Left ventricle myocardium superior (tissue), 1 donor: Measurements from ENCODE around the gene GNL2. TPM values are rescaled to one million over a fixed set of nuclear protein-coding genes. Genes with fewer than 3 reads are reported as not detected.
A peak's percentile ranks its signal among the peaks of the same experiment; 100 is the strongest.

Experiments
- ATAC-seq: fragments of 200-7000 bp; cut with Tn5 transposase; one replicate; pipeline ENCODE4 v1.9.1; 2020; ENCODE audit warnings: mild to moderate bottlenecking, moderate library complexity
- DNase-seq: peaks from one replicate; pipeline ENCODE4 v3.0.0-alpha.2; 2020
- intact Hi-C: fragments of 100-400 bp; cut with micrococcal nuclease; formaldehyde crosslinking; loops from one replicate; pipeline ENCODE4 v1.11.0; 2022
- long read RNA-seq: library from polyadenylated mRNA; unstranded; transcript quantifications from one replicate; pipeline ENCODE4 v2.0.0, GENCODE V29; 2021
- total RNA-seq: library from RNA; stranded (reverse); fragmentation: NEBNext Ultra II Directional; extraction: Animal tissue kit (Norgen Biotek cat#: 25700); gene quantifications from one replicate; pipeline ENCODE4 v1.2.1, GENCODE V29; 2021
- donor health status: DM: no; HTN: yes; CAD: no; lungs with severe emphysema.

GNL2 gene
- total RNA-seq: 22.1 TPM
- long read RNA-seq, transcript GNL2-201 (16 exons, 2,334 nt): major isoform, 21 of 26 reads
- long read RNA-seq, partial matches to known transcripts: 3 of 26 reads
- long read RNA-seq, other reads (novel, unspliced or antisense): 2 of 26 reads

GRCh38 chr1:37595440-37596181 is at the start of gene GNL2:
Gene GNL2 (minus strand): TSS chr1:37595937. CDS start chr1:37595822, 115 bp downstream.
- peak; percentile 100 for ATAC-seq
- intact Hi-C loops: no loop called here
- peak; percentile 99 for DNase-seq

DNA sequence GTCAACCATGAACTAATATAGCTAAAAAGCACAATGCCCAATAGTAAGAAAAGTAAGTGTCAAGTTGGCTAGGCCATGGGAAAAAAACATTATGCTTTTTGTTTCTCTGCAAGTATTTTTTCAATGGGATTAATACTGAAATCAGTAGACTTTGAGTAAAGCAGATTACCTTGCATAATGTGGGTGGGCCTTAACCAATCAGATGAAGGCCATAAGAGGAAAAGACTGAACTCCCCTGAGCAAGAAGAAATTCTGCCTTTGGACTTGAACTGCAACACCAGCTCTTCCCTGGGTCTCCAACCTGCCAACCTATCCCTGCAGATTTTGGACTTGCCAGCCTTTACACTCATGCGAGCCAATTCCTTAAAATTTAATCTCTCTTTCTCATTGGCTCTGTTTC is 45.3 kb upstream of the GNL2 start:
- DNase-seq (no peak), ATAC-seq (no peak)
- intact Hi-C loops: no loop called here

DNA sequence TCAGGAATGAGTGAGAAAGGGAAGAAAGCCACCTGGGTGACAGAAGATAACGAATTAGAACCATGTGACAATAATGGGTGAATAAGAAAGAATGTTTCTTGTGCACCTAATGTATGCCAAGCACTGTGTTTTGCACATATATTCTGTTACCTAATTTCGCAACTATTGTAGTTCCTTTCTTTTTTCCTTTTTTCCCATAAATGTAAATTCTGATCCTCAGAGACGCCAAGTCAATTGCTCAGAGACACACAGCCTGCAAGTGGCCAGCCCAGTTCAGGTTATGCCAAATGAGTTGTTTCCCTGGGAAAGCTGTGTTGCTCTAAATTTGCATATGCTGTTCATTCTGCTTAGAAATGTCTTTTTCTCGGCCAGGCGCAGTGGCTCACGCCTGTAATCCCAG is 40.7 kb upstream of the GNL2 start:
- intact Hi-C loops: no loop called here
- DNase-seq: no peak
- no peak for ATAC-seq

DNA sequence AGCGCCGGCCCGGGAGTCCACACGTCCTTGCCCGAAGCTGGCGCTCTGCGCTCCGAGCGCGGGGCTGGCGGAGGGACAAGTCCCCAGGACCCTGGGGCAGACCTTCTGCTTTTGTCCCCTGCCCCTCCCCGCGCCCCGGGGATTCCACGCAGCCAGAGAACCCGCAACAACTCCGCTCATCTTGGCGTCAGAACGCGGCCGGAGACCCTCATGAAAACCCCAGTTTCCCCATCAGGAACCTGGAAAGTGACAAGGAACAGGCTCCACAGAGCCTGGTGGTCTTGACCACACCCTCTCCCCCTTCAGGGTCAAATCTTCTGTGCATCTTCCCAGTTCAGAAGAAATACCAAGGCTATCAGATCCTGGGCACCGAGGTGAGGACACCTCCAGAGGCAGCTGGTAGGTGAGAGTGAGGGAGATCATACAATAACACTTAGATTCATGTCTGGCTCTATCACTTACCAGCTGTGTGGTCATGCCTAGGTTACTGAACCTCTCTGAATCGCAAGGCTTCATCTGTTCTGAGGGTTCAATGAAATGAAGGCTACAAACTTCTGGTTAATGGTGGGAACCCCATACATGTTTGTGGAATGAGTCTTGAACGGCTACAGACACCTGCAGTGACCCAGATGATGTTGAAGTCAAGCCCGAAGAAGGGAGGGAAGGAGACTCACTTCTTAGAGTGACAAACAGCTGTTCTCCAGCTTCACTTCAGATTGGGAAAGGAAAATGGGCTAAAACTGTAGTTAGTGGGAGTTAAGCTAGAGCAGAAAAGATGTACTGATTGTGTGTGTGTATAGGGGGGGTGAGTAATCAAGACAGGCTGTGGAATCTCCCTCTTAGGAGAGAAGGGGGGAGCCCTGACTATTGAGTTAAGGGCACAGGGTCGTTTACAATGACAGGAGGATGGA is 39.5 kb upstream of the GNL2 start:
- ATAC-seq (no peak), DNase-seq (no peak)
- intact Hi-C loops: no loop called here

- ATAC-seq: peak; percentile 29
- intact Hi-C loops: no loop called here
- DNase-seq: no peak
Measured at GRCh38 chr1:37634244-37634991, 38.7 kb upstream of the GNL2 start, which contains the start of gene RSPO1. Gene RSPO1 (minus strand): TSS chr1:37634892. CDS start chr1:37629661, 5,231 bp downstream.

DNA sequence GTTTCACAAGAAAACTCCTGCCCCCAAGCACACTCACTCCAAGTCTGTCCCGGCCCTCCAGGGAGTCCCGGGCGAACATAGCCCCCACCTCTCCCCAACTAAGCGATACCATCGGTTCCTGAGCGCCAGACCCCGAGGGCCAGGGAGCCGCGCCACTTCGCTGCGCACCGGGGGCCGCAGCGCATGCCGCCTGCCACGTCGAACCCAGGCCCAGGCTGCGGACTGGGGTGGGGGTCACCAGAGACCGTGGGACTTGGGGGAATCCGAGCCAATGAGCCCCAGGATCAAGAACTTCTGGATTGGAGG is 38.2 kb upstream of the GNL2 start:
- DNase-seq: no peak
- intact Hi-C loops: no loop called here
- no peak for ATAC-seq

DNA sequence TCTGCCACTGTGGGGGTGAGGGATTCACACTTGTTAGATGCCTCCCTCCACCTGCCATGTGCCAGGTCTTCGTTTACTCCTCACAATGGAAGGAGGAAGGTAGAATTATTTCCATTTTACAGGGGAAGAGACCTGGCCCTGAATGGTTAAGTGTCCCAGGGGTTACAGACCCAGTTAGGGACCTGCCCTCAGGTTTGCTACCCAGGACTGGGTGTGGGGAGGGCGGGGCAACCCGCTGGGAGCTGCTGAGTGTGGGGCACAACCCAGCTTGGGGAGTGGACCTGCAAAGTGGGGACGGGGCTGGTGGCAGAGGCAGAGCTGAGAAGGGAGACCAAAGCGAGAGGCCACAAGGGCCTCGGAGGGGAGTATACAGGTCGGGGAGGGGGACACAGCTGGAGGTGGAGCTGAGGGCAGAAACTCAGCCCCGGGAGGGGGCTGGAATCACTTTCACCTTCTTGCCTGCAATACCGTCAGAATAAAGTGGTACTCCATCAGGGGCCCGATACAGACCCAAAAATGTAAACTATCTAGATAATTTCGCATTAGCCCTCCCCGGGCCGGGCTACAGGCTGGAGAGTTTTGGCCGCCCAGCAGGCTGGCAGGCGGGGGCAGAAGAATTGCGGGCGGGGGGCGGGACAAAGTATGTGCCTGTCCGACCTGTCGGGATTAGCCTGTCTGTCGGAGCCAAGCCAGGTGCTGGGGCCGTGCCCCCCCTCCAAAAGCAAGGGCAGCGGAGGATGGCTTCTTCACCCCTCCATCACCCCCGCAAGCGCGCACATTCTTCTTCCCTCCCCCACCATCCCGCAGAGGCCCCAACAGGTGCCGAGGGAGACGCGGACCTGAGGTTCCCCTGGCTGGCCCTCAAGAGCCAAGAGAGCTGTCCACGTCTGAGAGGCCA is 37.6 kb upstream of the GNL2 start:
- DNase-seq: no peak
- ATAC-seq: no peak
- intact Hi-C loops: no loop called here

- no peak for DNase-seq
- intact Hi-C loops: no loop called here
Measured at GRCh38 chr1:37631036-37631435, 35.3 kb upstream of the GNL2 start.

GRCh38 chr1:37630426-37631028 is 34.8 kb upstream of the GNL2 start:
- intact Hi-C loops: no loop called here
- DNase-seq (no peak), ATAC-seq (no peak)

More at GRCh38 chr1:37631036-37631435, 35.3 kb upstream of the GNL2 start:
- no peak for ATAC-seq

- intact Hi-C loops: no loop called here
- ATAC-seq: no peak
- DNase-seq: no peak
Measured at GRCh38 chr1:37629726-37630425, 34.1 kb upstream of the GNL2 start.

- intact Hi-C loops: no loop called here
- no peak for ATAC-seq
- DNase-seq: no peak
Measured at GRCh38 chr1:37629008-37629407, 33.3 kb upstream of the GNL2 start.

- DNase-seq: no peak
- intact Hi-C loops: no loop called here
- ATAC-seq: no peak
Measured at GRCh38 chr1:37628026-37628556, 32.4 kb upstream of the GNL2 start.

DNA sequence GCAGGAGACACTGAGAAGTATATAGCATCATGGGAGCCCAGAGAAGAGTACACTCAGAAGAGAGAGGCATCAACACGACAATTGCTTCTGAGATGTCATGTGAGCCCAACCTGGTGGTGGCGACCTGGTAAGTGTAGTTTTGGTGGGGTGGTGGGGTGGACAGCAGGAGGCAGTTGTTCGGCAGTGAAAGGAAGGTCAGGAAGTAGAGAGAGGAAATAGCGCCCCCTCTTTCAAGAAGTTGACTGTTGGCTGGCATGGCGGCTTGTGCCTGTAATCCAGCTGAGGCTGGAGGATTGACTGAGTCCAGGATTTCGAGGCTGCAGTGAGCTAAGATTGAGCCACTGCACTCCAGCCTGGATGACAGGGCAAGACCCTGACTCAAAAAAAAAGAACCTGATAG is 26.4 kb upstream of the GNL2 start:
- ATAC-seq (no peak), DNase-seq (no peak)
- intact Hi-C loops: no loop called here

DNA sequence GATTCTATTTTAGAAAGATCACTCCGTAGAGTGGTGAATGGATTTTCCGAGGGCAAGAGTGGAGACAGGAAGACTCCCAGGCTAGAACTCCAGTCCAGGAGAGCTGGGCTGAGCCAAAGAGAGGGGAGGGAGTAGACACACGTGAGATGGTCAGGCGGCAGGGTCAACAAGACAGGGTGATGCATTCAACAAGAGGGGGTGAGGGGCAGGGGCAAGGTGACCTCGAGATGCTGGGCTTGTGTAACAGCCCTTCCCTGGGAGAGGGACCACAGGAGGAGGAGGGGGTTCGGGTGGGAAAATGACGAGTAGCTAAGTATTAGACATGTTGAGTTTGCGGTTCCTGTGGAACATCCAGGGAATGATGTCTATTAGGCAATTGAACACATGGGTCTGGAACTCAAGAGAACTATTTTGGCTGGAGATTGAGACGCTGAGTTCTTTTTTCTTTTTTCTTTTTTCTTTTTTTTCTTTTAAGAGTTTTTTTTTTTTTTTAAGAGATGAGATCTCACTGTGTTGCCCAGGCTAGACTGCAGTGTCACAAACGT is 25.7 kb upstream of the GNL2 start:
- intact Hi-C loops: no loop called here
- DNase-seq: no peak
- ATAC-seq: no peak

- DNase-seq (no peak), ATAC-seq (no peak)
- intact Hi-C loops: no loop called here
Measured at GRCh38 chr1:37620707-37621106, 25.0 kb upstream of the GNL2 start.

DNA sequence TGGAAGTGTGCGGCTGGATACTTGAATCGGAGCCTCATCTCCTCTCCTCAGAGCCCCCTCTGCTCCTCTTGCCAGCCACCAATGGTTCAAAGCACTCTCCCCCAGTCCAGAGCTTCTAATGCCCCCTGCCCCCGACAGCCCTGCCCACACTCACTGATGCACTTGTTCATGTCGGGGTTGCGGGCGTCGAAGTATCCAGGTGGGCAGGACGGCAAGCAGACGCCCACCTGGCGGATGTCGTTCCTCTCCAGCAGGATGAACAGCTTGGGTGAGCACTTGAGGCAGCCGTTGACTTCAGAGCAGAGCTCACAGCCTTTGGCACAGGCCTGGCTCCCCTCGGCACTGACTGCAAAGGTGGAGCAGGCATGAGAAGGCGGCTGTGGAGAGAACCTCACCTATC is 20.6 kb upstream of the GNL2 start:
- ATAC-seq: no peak
- intact Hi-C loops: no loop called here
- DNase-seq: no peak

GRCh38 chr1:37614105-37614504 is 18.4 kb upstream of the GNL2 start:
- ATAC-seq (no peak), DNase-seq (no peak)
- intact Hi-C loops: no loop called here
